GM12874 (cell line): ENCODE measurements around the gene PCSK6.

Source experiments
- CTCF ChIP-seq: IDR thresholded peaks from 2 replicates; pipeline ENCODE4 v1.5.1; 2011; ENCODE audit warnings: low read depth, mild to moderate bottlenecking, control low read depth, low read length, moderate library complexity; ENCODE audit not compliant: insufficient read depth

PCSK6 gene

GRCh38 chr15:101404245-101404644, 85.3 kb downstream of the PCSK6 start:
- TF ChIP-seq CTCF = no peak

DNA sequence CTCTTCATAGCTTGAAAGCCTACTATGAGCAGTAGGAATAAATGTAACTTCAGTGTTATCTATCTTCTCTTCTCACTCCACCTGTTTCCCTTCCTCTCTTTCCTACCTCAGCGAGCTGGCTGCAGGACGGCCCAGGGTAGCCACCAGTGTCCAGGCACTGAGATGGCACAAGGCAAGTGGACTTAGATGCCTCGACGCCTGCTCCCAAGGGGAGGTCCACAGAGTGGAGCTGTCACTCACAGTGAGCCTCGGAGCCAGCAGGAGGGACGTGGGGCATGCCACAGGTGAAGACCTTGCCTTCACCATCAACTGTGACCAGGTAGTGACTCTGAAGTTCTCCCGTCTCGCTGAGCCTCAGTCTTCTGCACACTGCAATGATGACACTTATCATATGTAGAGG, 88.2 kb downstream of the PCSK6 start:
- TF ChIP-seq CTCF = no peak

GRCh38 chr15:101399431-101399830, 90.1 kb downstream of the PCSK6 start:
- TF ChIP-seq CTCF = no peak

- TF ChIP-seq CTCF = no peak
Measured at GRCh38 chr15:101398247-101398646, 91.3 kb downstream of the PCSK6 start.

DNA sequence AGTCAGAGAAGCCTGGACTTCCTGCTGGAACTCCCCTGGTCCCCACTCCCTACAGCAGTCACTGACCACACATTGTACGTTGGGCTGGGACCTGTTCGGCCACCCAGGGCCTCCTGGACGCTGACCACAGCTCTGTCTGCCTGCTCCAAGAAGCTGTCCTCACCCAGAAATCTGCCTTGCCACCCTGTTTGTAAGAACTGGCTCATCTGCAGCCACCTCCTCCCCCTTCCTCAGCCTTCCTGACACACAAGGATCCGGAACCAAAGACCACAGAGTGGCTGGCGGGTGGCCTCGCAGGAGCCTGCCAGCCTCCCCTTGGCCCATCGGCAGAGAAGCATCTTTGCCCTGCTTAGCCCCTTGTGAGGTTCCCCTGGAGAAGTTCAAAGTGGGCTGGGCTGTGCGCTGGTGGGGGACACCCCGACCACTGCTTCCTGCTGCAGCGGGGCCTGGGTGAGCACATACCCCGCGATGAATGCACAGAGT, 91.9 kb downstream of the PCSK6 start:
- TF ChIP-seq CTCF = no peak

GRCh38 chr15:101396484-101397261, 92.8 kb downstream of the PCSK6 start:
- no peak for TF ChIP-seq CTCF

GRCh38 chr15:101394654-101395053, 94.9 kb downstream of the PCSK6 start:
- no peak for TF ChIP-seq CTCF
